Adrenal gland (tissue), 12 donors: ENCODE data around the gene RWDD1. TPM values are rescaled to one million over a fixed set of nuclear protein-coding genes. Genes with fewer than 3 reads are reported as not detected.

ENCODE experiments used
- DNase-seq, 7 donors: peaks; one replicate each; pipeline ENCODE4 v3.0.0-alpha.2; 2019 to 2020
- H3K27ac ChIP-seq, 5 donors: fragments of 200-600 bp; sonication (generic) in 4 of 5; 1 replicate in 3 of 5; 2 replicates in 2 of 5; pipeline versions ENCODE4 v1.5.1 to v1.8.0; 2016 to 2020; ENCODE audit warnings: mild to moderate bottlenecking in 1 of 5
- H3K27me3 ChIP-seq: fragments of 200-600 bp; 2 replicates; pipeline ENCODE4 v1.8.0; 2021
- H3K36me3 ChIP-seq, 2 donors: fragments of 200-600 bp; replicated peaks in 1 of 2; 1 replicate in 1 of 2; 2 replicates in 1 of 2; pipeline versions ENCODE4 v1.5.1 to v1.8.0; 2018 to 2022
- H3K4me1 ChIP-seq, 2 donors: fragments of 200-600 bp; replicated peaks in 1 of 2; 1 replicate in 1 of 2; 2 replicates in 1 of 2; pipeline versions ENCODE4 v1.5.1 to v1.8.0; 2018 to 2021
- H3K4me3 ChIP-seq, 4 donors: fragments of 200-600 bp; sonication (generic) in 3 of 4; one replicate each; pipeline ENCODE4 v1.5.1; 2016 to 2018
- H3K9me3 ChIP-seq, 3 donors: fragments of 200-600 bp; sonication (generic) in 1 of 3; replicated peaks in 1 of 3; 1 replicate in 2 of 3; 2 replicates in 1 of 3; pipeline versions ENCODE4 v1.5.1 to v1.8.0; 2016 to 2021
- POLR2A ChIP-seq, 2 donors: fragments of 450-650 bp; IDR thresholded peaks; one replicate each; pipeline ENCODE4 v1.6.1; 2017; ENCODE audit warnings: antibody characterized with exemption in 2 of 2, mild to moderate bottlenecking in 2 of 2, moderate library complexity in 1 of 2
- WGBS, 4 donors: extraction: QIAGEN DNeasy Blood & Tissue Kit in 2 of 4; methylation state at CpG; one replicate each; pipeline versions ENCODE4 v1.1.5 to v1.1.7; 2013 to 2017; 5-methylcytosine and 5-hydroxymethylcytosine counted together
- intact Hi-C, 2 donors: fragments of 100-400 bp; cut with DNase I; formaldehyde crosslinking; loops; one replicate each; pipeline versions ENCODE4 v1.14.1 to v1.15.0; 2022 to 2023
- polyA plus RNA-seq, 3 donors: library from polyadenylated mRNA; stranded (reverse); fragments of 200-250 nt in 2 of 3; fragments of 350-450 nt in 1 of 3; fragmentation: Illumina TruSeq in 1 of 3; extraction: RNeasy Lipid Tissue Mini Kit (QIAGEN cat#74804) in 1 of 3; gene quantifications; one replicate each; pipeline ENCODE4 v1.2.3, GENCODE V29; 2013 to 2014
- total RNA-seq, 9 donors: library from RNA; depleted of rRNA in 4 of 9; stranded (reverse); fragments of >200 nt in 4 of 9; fragments of 120-200 nt in 1 of 9; fragmentation: NEBNext Ultra II Directional in 1 of 9; extraction: Animal tissue kit (Norgen Biotek cat#: 25700) in 1 of 9; gene quantifications; one replicate each; pipeline versions ENCODE4 v1.1.0 to v1.2.4, GENCODE V29; 2013 to 2023
- TF ChIP-seq, protein P1 (sequence below), 6 experiments: fragments of 450-650 bp in 4 of 6; fragments of 200-600 bp in 2 of 6; sonication (generic) in 1 of 6; IDR thresholded peaks; 1 replicate in 5 of 6; 2 replicates in 1 of 6; pipeline versions ENCODE4 v1.5.1 to v1.8.0; 2016 to 2021; ENCODE audit warnings: antibody characterized with exemption in 6 of 6, mild to moderate bottlenecking in 2 of 6, moderate library complexity in 1 of 6
- donor health status: healthy with polysubstance abuse.
- donor health status: Bipolar disorder and iron deficiency.
- donor health status: DM: yes; HTN: yes; CAD: no.
- donor health status: DM: no; HTN: no; CAD: no.
- donor health status: DM: no; HTN: no; CAD: no.
- donor health status: DM: yes; HTN: yes; CAD: no.

The RWDD1 gene
- total and polyA plus RNA-seq, 12 donors: 25.9 to 136 (median 50.8) TPM

DNA sequence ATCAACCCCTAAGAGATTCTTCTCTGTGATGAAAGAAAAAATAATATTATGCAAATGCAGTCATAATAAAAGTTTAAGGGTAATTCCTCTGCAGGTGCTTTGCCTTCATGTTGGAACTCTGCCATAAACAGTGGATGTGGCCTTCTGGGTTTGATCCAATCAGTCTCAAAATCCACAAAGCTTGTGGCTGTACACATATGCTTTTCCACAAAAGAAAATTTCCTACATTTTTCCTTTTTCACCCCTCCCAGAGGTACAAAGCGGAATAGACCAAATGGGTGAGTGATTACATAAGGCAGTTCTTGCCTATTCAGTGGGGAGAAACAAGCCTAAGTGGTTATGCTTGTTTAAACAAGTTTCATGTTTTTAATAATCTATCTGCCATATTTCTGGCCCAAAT lies 43.2 kb upstream of the RWDD1 start:
- H3K4me3 ChIP-seq: no peak overlapping the region
- TF ChIP-seq, protein P1, sequence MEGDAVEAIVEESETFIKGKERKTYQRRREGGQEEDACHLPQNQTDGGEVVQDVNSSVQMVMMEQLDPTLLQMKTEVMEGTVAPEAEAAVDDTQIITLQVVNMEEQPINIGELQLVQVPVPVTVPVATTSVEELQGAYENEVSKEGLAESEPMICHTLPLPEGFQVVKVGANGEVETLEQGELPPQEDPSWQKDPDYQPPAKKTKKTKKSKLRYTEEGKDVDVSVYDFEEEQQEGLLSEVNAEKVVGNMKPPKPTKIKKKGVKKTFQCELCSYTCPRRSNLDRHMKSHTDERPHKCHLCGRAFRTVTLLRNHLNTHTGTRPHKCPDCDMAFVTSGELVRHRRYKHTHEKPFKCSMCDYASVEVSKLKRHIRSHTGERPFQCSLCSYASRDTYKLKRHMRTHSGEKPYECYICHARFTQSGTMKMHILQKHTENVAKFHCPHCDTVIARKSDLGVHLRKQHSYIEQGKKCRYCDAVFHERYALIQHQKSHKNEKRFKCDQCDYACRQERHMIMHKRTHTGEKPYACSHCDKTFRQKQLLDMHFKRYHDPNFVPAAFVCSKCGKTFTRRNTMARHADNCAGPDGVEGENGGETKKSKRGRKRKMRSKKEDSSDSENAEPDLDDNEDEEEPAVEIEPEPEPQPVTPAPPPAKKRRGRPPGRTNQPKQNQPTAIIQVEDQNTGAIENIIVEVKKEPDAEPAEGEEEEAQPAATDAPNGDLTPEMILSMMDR (IDR thresholded peaks at IDR 0.05): no peak
- TF ChIP-seq POLR2A (IDR thresholded peaks at IDR 0.05): no peak
- no peaks in the 10 kb centered on the region for H3K27me3 ChIP-seq
- no peak for DNase-seq
- WGBS, 4 donors: 89 to 95% (median 91%) methylated on average over 1 of the region's 1 CpG
- no peaks in the 10 kb centered on the region for H3K9me3 ChIP-seq
- H3K27ac ChIP-seq: no peak overlapping the region
- intact Hi-C loops: no loop called here
- H3K36me3 ChIP-seq: no peaks in the 10 kb centered on the region
- no peaks in the 10 kb centered on the region for H3K4me1 ChIP-seq

DNA sequence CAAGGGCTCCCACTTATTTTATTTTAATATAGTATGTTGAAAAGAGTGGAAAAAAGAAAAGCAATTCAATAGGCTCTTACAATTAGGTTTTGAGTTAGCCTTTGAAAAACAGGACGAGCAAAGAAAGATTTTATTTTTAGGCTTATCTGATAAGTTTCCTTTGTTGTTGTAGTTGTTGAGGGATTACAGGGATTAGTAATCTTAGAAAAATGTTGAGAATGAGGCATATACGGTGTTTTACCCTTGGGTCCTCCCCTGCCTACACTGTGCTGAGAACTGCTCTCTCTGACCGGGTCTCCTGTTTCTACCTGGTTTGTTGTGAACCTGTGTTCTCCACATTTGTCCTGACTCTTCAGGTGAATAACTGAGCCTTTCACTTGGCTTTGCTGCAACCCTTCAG lies 42.5 kb upstream of the RWDD1 start:
- H3K36me3 ChIP-seq: no peaks in the 10 kb centered on the region
- H3K4me1 ChIP-seq: no peaks in the 10 kb centered on the region
- no peak overlapping the region for H3K27ac ChIP-seq
- no peak for DNase-seq
- H3K9me3 ChIP-seq: no peaks in the 10 kb centered on the region
- TF ChIP-seq, protein P1 (IDR thresholded peaks at IDR 0.05): no peak
- TF ChIP-seq POLR2A (IDR thresholded peaks at IDR 0.05): no peak
- intact Hi-C loops: no loop called here
- no peak overlapping the region for H3K4me3 ChIP-seq
- WGBS, 4 donors: 32 to 46% (median 42%) methylated on average over 3 of the region's 3 CpGs
- H3K27me3 ChIP-seq: no peaks in the 10 kb centered on the region

DNA sequence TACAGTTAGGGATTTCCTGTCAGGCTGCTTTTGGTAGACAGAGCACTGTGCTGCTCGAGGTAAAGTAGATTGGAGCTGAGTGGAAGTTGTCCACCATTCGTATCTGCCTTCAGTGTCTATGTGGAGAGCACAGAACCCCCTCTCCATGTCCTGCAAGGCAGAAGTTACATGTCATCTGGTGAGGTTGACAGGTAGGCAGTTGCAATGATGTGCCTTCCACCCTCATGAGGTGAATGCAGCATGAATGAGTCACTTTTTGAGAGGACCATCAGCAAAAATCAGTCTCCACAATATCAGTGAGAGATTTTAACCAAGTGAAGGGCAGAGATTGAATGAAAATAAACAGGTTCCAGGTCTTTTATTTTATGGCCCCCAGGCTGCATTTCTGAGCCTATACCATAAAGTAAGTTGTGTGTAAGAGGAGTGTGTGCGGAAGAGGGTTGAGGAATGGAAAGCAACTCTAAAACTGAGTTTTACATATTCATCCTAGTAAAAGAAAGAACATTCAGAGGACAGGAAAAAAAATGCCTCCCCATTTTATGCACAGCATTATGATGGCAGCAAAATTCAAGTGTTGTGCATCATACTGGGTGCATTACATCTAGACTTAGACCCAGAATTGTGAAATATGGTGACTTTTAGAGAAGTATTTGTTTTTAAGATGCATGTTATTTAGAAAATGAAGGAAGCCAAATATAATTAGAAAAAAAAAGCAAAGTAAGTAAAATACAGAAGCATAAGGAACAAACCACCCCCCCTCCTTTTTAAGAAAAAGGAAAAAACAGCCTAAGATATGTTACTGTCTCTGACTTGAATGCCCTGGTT lies 41.6 kb upstream of the RWDD1 start:
- no peaks in the 10 kb centered on the region for H3K27me3 ChIP-seq
- no peak for DNase-seq
- intact Hi-C loops: loop anchor here (10.0 kb wide), 1 partner anchor 255 kb away; the partner anchor contains the start of gene TSPYL1 (in 2 of the 2)
- H3K4me3 ChIP-seq: no peak overlapping the region
- H3K4me1 ChIP-seq: no peaks in the 10 kb centered on the region
- H3K9me3 ChIP-seq: no peaks in the 10 kb centered on the region
- H3K27ac ChIP-seq: no peak overlapping the region
- WGBS, 4 donors: 67 to 86% (median 75%) methylated on average over 3 of the region's 3 CpGs
- TF ChIP-seq POLR2A (IDR thresholded peaks at IDR 0.05): no peak
- TF ChIP-seq, protein P1 (IDR thresholded peaks at IDR 0.05): no peak
- no peaks in the 10 kb centered on the region for H3K36me3 ChIP-seq

DNA sequence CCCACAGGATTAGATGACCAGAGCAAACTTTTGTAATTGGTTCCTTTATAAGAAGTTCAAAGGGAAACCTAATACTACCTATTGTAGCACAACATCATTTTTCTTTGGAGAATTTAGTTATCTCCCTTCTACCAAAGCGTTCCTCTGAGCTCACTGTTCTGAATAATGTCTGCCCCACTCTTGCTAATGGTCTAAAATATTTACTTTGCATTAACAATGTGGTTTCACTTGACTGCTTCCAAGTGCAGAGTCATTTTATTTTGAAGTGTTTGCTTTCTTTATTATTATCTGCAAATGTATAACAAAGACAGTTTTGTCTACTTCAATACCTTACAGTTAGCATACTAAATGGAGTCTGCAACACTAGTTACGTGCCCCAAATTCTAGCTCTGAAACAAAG lies 40.9 kb upstream of the RWDD1 start:
- DNase-seq: no peak
- 85 to 89% (median 87%) methylated on average over 2 of the region's 2 CpGs for WGBS, 4 donors
- TF ChIP-seq, protein P1 (IDR thresholded peaks at IDR 0.05): no peak
- no peak for TF ChIP-seq POLR2A (IDR thresholded peaks at IDR 0.05)

More for the DNA sequence above, 40.9 kb upstream of the RWDD1 start:
- Histone ChIP-seq H3K9me3 (no peaks in the 10 kb centered on the region), H3K4me3 (no peak overlapping the region), H3K4me1 (no peaks in the 10 kb centered on the region), H3K36me3 (no peaks in the 10 kb centered on the region), H3K27ac (no peak overlapping the region), H3K27me3 (no peaks in the 10 kb centered on the region)
- intact Hi-C loops: loop anchor here (10.0 kb wide), 1 partner anchor 256 kb away; the partner anchor contains the start of gene TSPYL1 (in 2 of the 2)
